Cardiac fibroblast (primary cell): ENCODE measurements around the gene CCDC38.
"Not testable (repeated sequence)": the region's sequence is repeated elsewhere in the genome, so short reads cannot be mapped to it uniquely, and the experiment has no call there.

Source experiments
- DNase-seq, 2 donors: peaks; one replicate each; pipeline versions ENCODE4 v3.0.0 to v3.0.0-alpha.2; 2010; ENCODE audit warnings: low read depth in 2 of 2
- H3K4me3 ChIP-seq, 2 donors: replicated peaks in 1 of 2; 1 replicate in 1 of 2; 2 replicates in 1 of 2; pipeline ENCODE4 v1.5.1; 2011; ENCODE audit warnings: low read depth in 2 of 2, low read length in 2 of 2, mild to moderate bottlenecking in 2 of 2, moderate library complexity in 1 of 2
- CTCF ChIP-seq: IDR thresholded peaks from one replicate; pipeline ENCODE4 v1.5.1; 2011; ENCODE audit warnings: low read depth, mild to moderate bottlenecking, low read length, inconsistent platforms

Gene CCDC38

GRCh38 chr12:95858451-95859343, 83.7 kb downstream of the CCDC38 start, which contains the start of gene SNRPF:
Gene SNRPF, plus strand, starts transcription at chr12:95858952. Its CDS starts 122 bp downstream, at chr12:95859074.
- H3K4me3 ChIP-seq, result peak within 1 kb of the TSS; percentile 74 to 84
- DNase-seq, result peak; percentile 98
- TF ChIP-seq CTCF, result peak; percentile 17

- no peak for DNase-seq
- TF ChIP-seq CTCF, result no peak
- H3K4me3 ChIP-seq, result no peak overlapping the region
Measured at GRCh38 chr12:95857799-95858198, 84.6 kb downstream of the CCDC38 start.

- TF ChIP-seq CTCF, result no peak
- DNase-seq, result no peak
- no peak overlapping the region for H3K4me3 ChIP-seq
Measured at GRCh38 chr12:95857156-95857555, 85.3 kb downstream of the CCDC38 start.

GRCh38 chr12:95852133-95852532, 90.3 kb downstream of the CCDC38 start:
- TF ChIP-seq CTCF, result no peak
- DNase-seq, result no peak
- no peak overlapping the region for H3K4me3 ChIP-seq

GRCh38 chr12:95851606-95852005, 90.8 kb downstream of the CCDC38 start:
- no peak for TF ChIP-seq CTCF
- no peak for DNase-seq
- H3K4me3 ChIP-seq, result no peak overlapping the region

- H3K4me3 ChIP-seq, result no peak overlapping the region
- peak; percentile 18 for TF ChIP-seq CTCF
- DNase-seq, result peak; percentile 57 to 61
Measured at GRCh38 chr12:95848575-95849388, 93.6 kb downstream of the CCDC38 start.

GRCh38 chr12:95842426-95842825, 100.0 kb downstream of the CCDC38 start:
- peak overlapping the region in 1 of 2 donors; percentile 5 for H3K4me3 ChIP-seq
- DNase-seq, result not testable (repeated sequence)
